ENCODE measurements around the gene TBXAS1.

Gene TBXAS1

DNA sequence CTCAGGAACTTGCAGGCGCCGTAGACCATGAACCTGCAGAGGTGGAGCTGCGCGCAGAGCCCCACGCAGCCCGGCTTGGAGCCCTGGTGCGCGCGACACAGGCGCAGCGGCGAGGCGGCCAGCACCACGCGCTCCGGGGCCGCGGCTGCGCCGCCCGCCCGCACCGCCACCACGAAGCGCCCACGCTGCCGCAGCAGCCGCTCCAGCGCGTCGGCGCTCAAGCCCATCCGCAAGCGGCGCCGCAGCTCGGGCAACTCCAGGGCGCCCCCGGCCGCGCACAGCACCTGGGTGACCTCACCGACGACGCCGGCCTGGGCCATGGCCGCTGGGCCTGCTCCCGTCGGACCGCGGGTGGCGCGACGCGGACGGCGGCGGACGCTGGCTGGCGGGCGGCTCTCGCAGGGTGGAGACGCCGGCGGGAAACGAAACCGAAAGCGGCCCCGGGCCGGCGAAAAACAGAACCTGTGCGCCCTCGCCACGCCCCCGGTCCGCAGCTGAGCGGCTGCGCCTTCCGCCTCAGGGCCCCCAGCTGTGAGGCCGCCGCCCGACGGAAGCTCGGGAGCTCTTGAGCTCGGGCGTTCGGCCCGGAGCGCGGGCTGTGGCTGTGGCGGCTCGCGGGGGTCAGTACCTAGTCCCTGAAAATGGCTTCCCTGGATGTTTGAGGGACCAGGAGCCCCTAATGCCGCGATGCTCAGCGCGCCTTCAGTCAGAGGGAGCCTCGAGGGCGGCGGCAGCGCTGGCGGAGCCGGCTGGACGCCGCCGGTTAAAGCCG is 233.7 kb downstream of the TBXAS1 start, which contains the start of gene PARP12 (continued):
- TF ChIP-seq, protein P1, sequence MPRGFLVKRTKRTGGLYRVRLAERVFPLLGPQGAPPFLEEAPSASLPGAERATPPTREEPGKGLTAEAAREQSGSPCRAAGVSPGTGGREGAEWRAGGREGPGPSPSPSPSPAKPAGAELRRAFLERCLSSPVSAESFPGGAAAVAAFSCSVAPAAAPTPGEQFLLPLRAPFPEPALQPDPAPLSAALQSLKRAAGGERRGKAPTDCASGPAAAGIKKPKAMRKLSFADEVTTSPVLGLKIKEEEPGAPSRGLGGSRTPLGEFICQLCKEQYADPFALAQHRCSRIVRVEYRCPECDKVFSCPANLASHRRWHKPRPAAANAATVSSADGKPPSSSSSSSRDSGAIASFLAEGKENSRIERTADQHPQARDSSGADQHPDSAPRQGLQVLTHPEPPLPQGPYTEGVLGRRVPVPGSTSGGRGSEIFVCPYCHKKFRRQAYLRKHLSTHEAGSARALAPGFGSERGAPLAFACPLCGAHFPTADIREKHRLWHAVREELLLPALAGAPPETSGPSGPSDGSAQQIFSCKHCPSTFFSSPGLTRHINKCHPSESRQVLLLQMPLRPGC (tag by site-specific recombination; IDR thresholded peaks at IDR 0.05), result no peak
- TF ChIP-seq, protein P2, sequence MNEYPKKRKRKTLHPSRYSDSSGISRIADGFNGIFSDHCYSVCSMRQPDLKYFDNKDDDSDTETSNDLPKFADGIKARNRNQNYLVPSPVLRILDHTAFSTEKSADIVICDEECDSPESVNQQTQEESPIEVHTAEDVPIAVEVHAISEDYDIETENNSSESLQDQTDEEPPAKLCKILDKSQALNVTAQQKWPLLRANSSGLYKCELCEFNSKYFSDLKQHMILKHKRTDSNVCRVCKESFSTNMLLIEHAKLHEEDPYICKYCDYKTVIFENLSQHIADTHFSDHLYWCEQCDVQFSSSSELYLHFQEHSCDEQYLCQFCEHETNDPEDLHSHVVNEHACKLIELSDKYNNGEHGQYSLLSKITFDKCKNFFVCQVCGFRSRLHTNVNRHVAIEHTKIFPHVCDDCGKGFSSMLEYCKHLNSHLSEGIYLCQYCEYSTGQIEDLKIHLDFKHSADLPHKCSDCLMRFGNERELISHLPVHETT (tag by site-specific recombination; IDR thresholded peaks at IDR 0.05), result no peak
- TF ChIP-seq KLF17 (tag by site-specific recombination; IDR thresholded peaks at IDR 0.05) (0 out of 2 replicates have a peak, but pooled peaks have one; percentile 31), GLIS1 (tag by site-specific recombination; IDR thresholded peaks at IDR 0.05) (peak; percentile 82), ZSCAN30 (tag by site-specific recombination; IDR thresholded peaks at IDR 0.05) (peak; percentile 92), KLF9 (tag by site-specific recombination; IDR thresholded peaks at IDR 0.05; ENCODE audit: low read depth) (peak; percentile 80), ZNF266 (tag by site-specific recombination; IDR thresholded peaks at IDR 0.05; ENCODE audit: low read depth) (no peak), ZNF341 (tag by site-specific recombination; IDR thresholded peaks at IDR 0.05; ENCODE audit: low read depth) (no peak), ZNF501 (tag by site-specific recombination; IDR thresholded peaks at IDR 0.05) (peak; percentile 37; the same call in 1 of the 2 replicates), GLIS2 (tag by site-specific recombination; IDR thresholded peaks at IDR 0.05) (peak; percentile 46; the same call in 1 of the 2 replicates), ZNF132 (tag by site-specific recombination; IDR thresholded peaks at IDR 0.05; ENCODE audit: borderline replicate concordance) (no peak), GFI1B (tag by site-specific recombination; IDR thresholded peaks at IDR 0.05) (no peak), SP3 (tag by site-specific recombination; IDR thresholded peaks at IDR 0.05) (peak; percentile 45), ZBTB11 (tag by site-specific recombination; conservative IDR thresholded peaks at IDR 0.05; ENCODE audit: low read depth) (peak; percentile 50; the same call in 1 of the 2 replicates), ZNF175 (tag by site-specific recombination; IDR thresholded peaks at IDR 0.05) (no peak), ZNF324 (tag by site-specific recombination; IDR thresholded peaks at IDR 0.05) (no peak), ZBTB7A (tag by site-specific recombination; IDR thresholded peaks at IDR 0.05; ENCODE audit: low read depth) (no peak), KLF8 (tag by site-specific recombination; IDR thresholded peaks at IDR 0.05) (peak; percentile 39; the same call in 1 of the 2 replicates), ZBTB6 (tag by site-specific recombination; IDR thresholded peaks at IDR 0.05) (peak; percentile 21; the same call in 1 of the 2 replicates), ZBTB44 (tag by site-specific recombination; IDR thresholded peaks at IDR 0.05) (0 out of 2 replicates have a peak, but pooled peaks have one; percentile 26), ZNF239 (tag by site-specific recombination; IDR thresholded peaks at IDR 0.05) (no peak), ZNF596 (tag by site-specific recombination; IDR thresholded peaks at IDR 0.05) (0 out of 2 replicates have a peak, but pooled peaks have one; percentile 49), ZNF148 (tag by site-specific recombination; IDR thresholded peaks at IDR 0.05; ENCODE audit: borderline replicate concordance) (no peak), OVOL3 (tag by site-specific recombination; IDR thresholded peaks at IDR 0.05) (no peak)
